HepG2 (cell line): Measurements from ENCODE around the gene STXBP4. TPM values are rescaled to one million over a fixed set of nuclear protein-coding genes. Genes with fewer than 3 reads are reported as not detected.

Experiments
- BCL3 ChIP-seq: sonication (generic); formaldehyde crosslinking; IDR thresholded peaks from 2 replicates; pipeline ENCODE4 v1.5.1; 2020; ENCODE audit warnings: mild to moderate bottlenecking, missing genetic modification reagents, moderate library complexity
- GATAD1 ChIP-seq: IDR thresholded peaks from 2 replicates; pipeline ENCODE4 v1.6.1; 2016; ENCODE audit warnings: missing genetic modification reagents, missing compliant biosample characterization
- GZF1 ChIP-seq: sonication (generic); formaldehyde crosslinking; IDR thresholded peaks from 2 replicates; pipeline ENCODE4 v1.5.1; 2020; ENCODE audit warnings: mild to moderate bottlenecking, missing genetic modification reagents
- HMG20A ChIP-seq: IDR thresholded peaks from 2 replicates; pipeline ENCODE4 v1.6.1; 2016; ENCODE audit warnings: borderline replicate concordance
- NFAT5 ChIP-seq: sonication (generic); formaldehyde crosslinking; IDR thresholded peaks from 2 replicates; pipeline ENCODE4 v1.4.0; 2020; ENCODE audit warnings: missing genetic modification reagents
- SMAD1 ChIP-seq: sonication (generic); formaldehyde crosslinking; IDR thresholded peaks from 2 replicates; pipeline ENCODE4 v1.4.0; 2020; ENCODE audit warnings: missing genetic modification reagents, low read depth, mild to moderate bottlenecking, borderline replicate concordance
- TCF7 ChIP-seq: sonication (generic); IDR thresholded peaks from 2 replicates; pipeline ENCODE4 v1.6.1; 2016; ENCODE audit warnings: antibody characterized with exemption, low read depth
- THAP9 ChIP-seq: sonication (generic); formaldehyde crosslinking; IDR thresholded peaks from 2 replicates; pipeline ENCODE4; 2020; ENCODE audit warnings: missing genetic modification reagents, mild to moderate bottlenecking, borderline replicate concordance
- ZNF101 ChIP-seq: sonication (generic); formaldehyde crosslinking; IDR thresholded peaks from 2 replicates; pipeline ENCODE4 v1.4.0; 2020; ENCODE audit warnings: mild to moderate bottlenecking, low read depth, missing genetic modification reagents, borderline replicate concordance
- ZNF264 ChIP-seq: sonication (generic); formaldehyde crosslinking; IDR thresholded peaks from 2 replicates; pipeline ENCODE4 v1.4.0; 2020; ENCODE audit warnings: missing genetic modification reagents
- ZNF280D ChIP-seq: sonication (generic); formaldehyde crosslinking; IDR thresholded peaks from 2 replicates; pipeline ENCODE4 v1.5.1; 2020; ENCODE audit warnings: mild to moderate bottlenecking, missing genetic modification reagents
- ZNF567 ChIP-seq: sonication (generic); formaldehyde crosslinking; IDR thresholded peaks from 2 replicates; pipeline ENCODE4 v1.8.1; 2023; ENCODE audit warnings: mild to moderate bottlenecking, missing genetic modification reagents, borderline replicate concordance
- ZSCAN20 ChIP-seq: sonication (generic); formaldehyde crosslinking; IDR thresholded peaks from 2 replicates; pipeline ENCODE4 v1.4.0; 2020; ENCODE audit warnings: missing genetic modification reagents, mild to moderate bottlenecking, borderline replicate concordance
- ZSCAN31 ChIP-seq: sonication (generic); formaldehyde crosslinking; IDR thresholded peaks from 2 replicates; pipeline ENCODE4 v1.5.0; 2020; ENCODE audit warnings: low read depth, mild to moderate bottlenecking, missing genetic modification reagents
- polyA plus RNA-seq, 8 experiments: library from polyadenylated mRNA; depleted of rRNA in 3 of 8; stranded (reverse) in 7 of 8; unstranded in 1 of 8; fragments of >200 nt; fragmentation: Illumina TruSeq in 4 of 8; extraction: Trizol in 4 of 8; gene quantifications; 2 replicates each; pipeline versions ENCODE4 v1.2.1 to v1.2.3, GENCODE V29; 2011 to 2016; ENCODE audit warnings: low read depth in 4 of 8, missing spikeins in 1 of 8, mixed read lengths in 1 of 8; ENCODE audit not compliant: insufficient read depth in 1 of 8
- total RNA-seq, 5 experiments: library from RNA; depleted of rRNA; stranded (reverse); fragments of >200 nt; fragmentation: Illumina TruSeq; extraction: Trizol; gene quantifications; 2 replicates each; pipeline ENCODE4 v1.2.3, GENCODE V29; 2016; ENCODE audit warnings: low read depth in 1 of 5

Gene STXBP4
- total and polyA plus RNA-seq, 2 of the 13 experiments (the other 11 are each of a cell fraction or from before 2014, with no cell fraction given) = 8.5 to 36.1 TPM

GRCh38 chr17:55068862-55069811 lies 100.6 kb downstream of the STXBP4 start (continued):
- peak; percentile 90 for TF ChIP-seq TCF7
- TF ChIP-seq HMG20A (CRISPR knock-in tag) = peak; percentile 63
- TF ChIP-seq NFAT5 (CRISPR knock-in tag) = no peak
- TF ChIP-seq ZNF101 (CRISPR knock-in tag) = no peak
- no peak for TF ChIP-seq ZSCAN20 (CRISPR knock-in tag)
- no peak for TF ChIP-seq ZSCAN31
- no peak for TF ChIP-seq ZNF567 (CRISPR knock-in tag)
- TF ChIP-seq THAP9 (CRISPR knock-in tag) = no peak
- TF ChIP-seq ZNF264 (CRISPR knock-in tag) = no peak
- TF ChIP-seq GATAD1 (CRISPR knock-in tag) = peak; percentile 13; the same call in 1 of the 2 replicates
- TF ChIP-seq BCL3 (CRISPR knock-in tag) = no peak
- no peak for TF ChIP-seq SMAD1 (CRISPR knock-in tag)
- TF ChIP-seq GZF1 (CRISPR knock-in tag) = no peak
- 0 out of 2 replicates have a peak, but pooled peaks have one; percentile 33 for TF ChIP-seq ZNF280D (CRISPR knock-in tag)
